ENCODE measurements around the gene SP9.

GRCh38 chr2:174335254-174335987 lies 667 bp downstream of the SP9 start:
- no peak for TF ChIP-seq JUND (IDR thresholded peaks at IDR 0.05; ENCODE audit: borderline replicate concordance, low read depth, low read length)
- TF ChIP-seq JUND (tag; IDR thresholded peaks at IDR 0.05; ENCODE audit: borderline replicate concordance, low read depth, low read length) = no peak
- TF ChIP-seq MYC (IDR thresholded peaks at IDR 0.05; ENCODE audit: low read depth, low read length) = no peak
- TF ChIP-seq MYC (CRISPR knock-in tag; IDR thresholded peaks at IDR 0.05; ENCODE audit: borderline replicate concordance, low read depth) = no peak
- no peak for TF ChIP-seq SNIP1 (IDR thresholded peaks at IDR 0.05; ENCODE audit: low read depth)
- TF ChIP-seq NR1H2 (CRISPR knock-in tag; IDR thresholded peaks at IDR 0.05) = no peak; the same call in 1 of the 2 replicates
- no peak; the same call in 1 of the 2 replicates for TF ChIP-seq ZFX (CRISPR knock-in tag; IDR thresholded peaks at IDR 0.05)
- TF ChIP-seq BHLHE40 (IDR thresholded peaks at IDR 0.05; ENCODE audit: low read length) = no peak
- no peak for TF ChIP-seq NR2C2 (CRISPR knock-in tag; IDR thresholded peaks at IDR 0.05)
- TF ChIP-seq NR2C2 (tag; IDR thresholded peaks at IDR 0.05) = no peak
- TF ChIP-seq CTCF (IDR thresholded peaks at IDR 0.05 in 2 of 3, conservative IDR thresholded peaks at IDR 0.05 in 1 of 3; ENCODE audit: insufficient read depth in 2 of 3, low read depth in 1 of 3, low read length in 3 of 3) = no peak
- TF ChIP-seq SP1 (CRISPR knock-in tag; IDR thresholded peaks at IDR 0.05) = no peak
- no peak for TF ChIP-seq ATF1 (CRISPR knock-in tag; IDR thresholded peaks at IDR 0.05)
- TF ChIP-seq ATF1 (tag; IDR thresholded peaks at IDR 0.05) = no peak
- TF ChIP-seq POLR2A (conservative IDR thresholded peaks at IDR 0.05) = no peak
